HG03060 (cell line): ENCODE measurements around the gene SEMA5B.

Experiments
- ATAC-seq: cut with Tn5 transposase; IDR thresholded peaks from one replicate; pipeline ENCODE4 v1.9.1; 2021; ENCODE audit warnings: low read depth, moderate number of reproducible peaks; ENCODE audit not compliant: unreplicated experiment

Gene SEMA5B

GRCh38 chr3:123060054-123060453 lies 32.5 kb upstream of the SEMA5B start:
- ATAC-seq: no peak

GRCh38 chr3:123058505-123058904 lies 30.9 kb upstream of the SEMA5B start:
- ATAC-seq: no peak

- no peak for ATAC-seq
Observed at GRCh38 chr3:123055352-123055751, 27.8 kb upstream of the SEMA5B start.

- no peak for ATAC-seq
Observed at GRCh38 chr3:123054931-123055330, 27.4 kb upstream of the SEMA5B start.

- no peak for ATAC-seq
Observed at GRCh38 chr3:123054109-123054778, 26.7 kb upstream of the SEMA5B start.

GRCh38 chr3:123053107-123053506 lies 25.5 kb upstream of the SEMA5B start:
- ATAC-seq: no peak

- ATAC-seq: no peak
Observed at GRCh38 chr3:123050666-123051065, 23.1 kb upstream of the SEMA5B start.

GRCh38 chr3:123048480-123049237 lies 21.1 kb upstream of the SEMA5B start:
- ATAC-seq: no peak

- ATAC-seq: no peak
Observed at GRCh38 chr3:123047062-123047319, 19.4 kb upstream of the SEMA5B start.

- ATAC-seq: no peak
Observed at GRCh38 chr3:123046262-123047061, 18.9 kb upstream of the SEMA5B start.

- no peak for ATAC-seq
Observed at GRCh38 chr3:123044981-123045763, 17.6 kb upstream of the SEMA5B start.

- no peak for ATAC-seq
Observed at GRCh38 chr3:123042413-123042812, 14.8 kb upstream of the SEMA5B start.

GRCh38 chr3:123039178-123039577 lies 11.6 kb upstream of the SEMA5B start:
- no peak for ATAC-seq

GRCh38 chr3:123038751-123039150 lies 11.2 kb upstream of the SEMA5B start:
- no peak for ATAC-seq

GRCh38 chr3:123037015-123037375 lies 9.4 kb upstream of the SEMA5B start:
- ATAC-seq: no peak

- no peak for ATAC-seq
Observed at GRCh38 chr3:123036352-123037014, 8.9 kb upstream of the SEMA5B start.

- no peak for ATAC-seq
Observed at GRCh38 chr3:123034996-123035395, 7.4 kb upstream of the SEMA5B start.

GRCh38 chr3:123034120-123034519 lies 6.6 kb upstream of the SEMA5B start:
- no peak for ATAC-seq

- no peak for ATAC-seq
Observed at GRCh38 chr3:123032057-123032456, 4.5 kb upstream of the SEMA5B start.

- no peak for ATAC-seq
Observed at GRCh38 chr3:123031051-123031450, 3.5 kb upstream of the SEMA5B start.
